Bronchial epithelial cell (primary cell): ENCODE results near the gene KIF5A. TPM values are rescaled to one million over a fixed set of nuclear protein-coding genes. Genes with fewer than 3 reads are reported as not detected.

ENCODE experiments used
- DNase-seq: peaks from one replicate; pipeline ENCODE4 v3.0.0-alpha.2; 2010; ENCODE audit warnings: low read depth
- FAIRE-seq: peaks from 2 replicates; lab custom pipeline; 2011; peaks lifted over from hg19 to GRCh38; lab: Jason Lieb, UNC
- H3K27me3 ChIP-seq: 2 replicates; pipeline ENCODE4 v1.5.1; 2011; ENCODE audit warnings: low read length; ENCODE audit not compliant: control insufficient read depth, insufficient read depth
- H3K36me3 ChIP-seq: 2 replicates; pipeline ENCODE4 v1.5.1; 2011; ENCODE audit warnings: low read length; ENCODE audit not compliant: control insufficient read depth, insufficient read depth
- H3K4me3 ChIP-seq: 2 replicates; pipeline ENCODE4 v1.5.1; 2011; ENCODE audit warnings: mild to moderate bottlenecking, low read depth, low read length, control low read depth
- CTCF ChIP-seq: IDR thresholded peaks from 2 replicates; pipeline ENCODE4 v1.5.1; 2011; ENCODE audit warnings: mild to moderate bottlenecking, moderate library complexity, low read length, control low read depth, inconsistent platforms; ENCODE audit not compliant: insufficient read depth, severe bottlenecking
- total RNA-seq: library from RNA; depleted of rRNA; stranded (reverse); fragments of >200 nt; gene quantifications from 2 replicates; pipeline ENCODE4 v1.2.1, GENCODE V29; 2014

The KIF5A gene
- total RNA-seq, 1 donor from 2014 or later = under 0.01 TPM

DNA sequence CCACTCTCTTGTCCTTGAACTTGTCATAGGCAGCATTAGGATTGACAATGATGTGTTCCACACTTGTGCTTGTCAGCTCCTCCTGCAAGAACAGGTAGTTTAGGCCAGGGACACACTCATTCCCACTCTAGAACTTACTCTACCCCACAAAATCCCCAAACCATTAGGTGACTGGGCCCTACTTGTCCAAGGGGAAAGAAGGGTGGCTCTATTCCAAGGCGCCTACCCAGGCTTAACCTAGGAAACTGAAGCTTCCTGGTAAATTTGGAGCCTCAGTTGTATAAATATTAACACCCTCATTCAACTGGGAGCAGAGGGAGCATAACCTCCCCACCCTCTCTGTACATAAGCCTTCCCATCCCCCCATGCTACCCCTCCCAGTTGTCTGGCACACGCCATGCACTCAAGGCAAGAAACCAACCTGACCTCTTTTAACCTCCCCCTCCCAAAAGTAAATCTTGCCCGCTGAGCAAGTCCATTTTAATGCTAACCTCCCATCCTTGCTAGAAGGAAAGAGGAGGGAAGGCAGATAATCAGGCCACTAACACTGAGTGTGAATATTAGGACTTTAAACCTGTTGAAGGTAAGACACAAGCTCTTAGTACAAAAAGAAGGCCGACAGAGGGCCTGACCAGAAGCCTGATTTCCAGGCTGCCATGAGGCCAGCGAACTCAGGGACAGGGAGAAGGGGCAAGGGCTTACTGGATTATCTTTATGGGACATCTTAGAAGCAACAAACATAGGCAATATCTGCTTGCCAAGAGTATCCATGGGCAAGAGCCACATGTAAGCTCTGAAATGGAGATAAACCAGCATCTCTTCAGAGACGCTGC, 13.9 kb upstream of the KIF5A start:
- no peak for TF ChIP-seq CTCF
- Histone ChIP-seq H3K36me3 (peaks cover 35% of the 10 kb centered on the region), H3K27me3 (no peaks in the 10 kb centered on the region), H3K4me3 (no peak overlapping the region)
- FAIRE-seq (no peak), DNase-seq (no peak)

DNA sequence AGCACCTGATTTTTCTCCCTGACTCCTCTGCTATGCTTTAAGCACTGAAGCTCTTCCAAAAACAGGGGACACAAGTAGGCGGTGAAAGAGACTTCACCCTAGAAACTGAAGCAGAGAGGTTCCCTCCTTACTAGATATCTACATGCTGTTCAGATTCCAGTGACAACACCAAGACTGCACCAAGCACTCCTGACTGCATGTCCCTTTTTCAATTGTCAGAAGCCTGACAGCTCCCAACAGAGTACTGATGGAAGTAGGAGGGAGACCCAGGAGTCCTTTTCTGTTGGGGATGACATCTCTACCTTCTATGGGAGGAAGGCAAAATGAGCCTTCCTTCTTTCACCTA, 13.3 kb upstream of the KIF5A start:
- no peak overlapping the region for H3K4me3 ChIP-seq
- no peak for TF ChIP-seq CTCF
- DNase-seq (no peak), FAIRE-seq (no peak)
- no peaks in the 10 kb centered on the region for H3K27me3 ChIP-seq
- peaks cover 37% of the 10 kb centered on the region for H3K36me3 ChIP-seq

GRCh38 chr12:57539134-57539768, 10.6 kb upstream of the KIF5A start:
- H3K27me3 ChIP-seq = no peaks in the 10 kb centered on the region
- FAIRE-seq = no peak
- TF ChIP-seq CTCF = no peak
- DNase-seq = no peak
- no peak overlapping the region for H3K4me3 ChIP-seq
- H3K36me3 ChIP-seq = peaks cover 21% of the 10 kb centered on the region

- no peak for TF ChIP-seq CTCF
- no peak for DNase-seq
- FAIRE-seq = no peak
- Histone ChIP-seq H3K4me3 (no peak overlapping the region), H3K36me3 (peaks cover 12% of the 10 kb centered on the region), H3K27me3 (no peaks in the 10 kb centered on the region)
Measured at GRCh38 chr12:57541001-57541400, 8.8 kb upstream of the KIF5A start.

GRCh38 chr12:57541717-57542116, 8.1 kb upstream of the KIF5A start:
- TF ChIP-seq CTCF = no peak
- H3K36me3 ChIP-seq = peaks cover 12% of the 10 kb centered on the region
- no peak overlapping the region for H3K4me3 ChIP-seq
- H3K27me3 ChIP-seq = no peaks in the 10 kb centered on the region
- FAIRE-seq (no peak), DNase-seq (no peak)

GRCh38 chr12:57543581-57543980, 6.3 kb upstream of the KIF5A start:
- Histone ChIP-seq H3K36me3 (peaks cover 10% of the 10 kb centered on the region), H3K4me3 (no peak overlapping the region), H3K27me3 (no peaks in the 10 kb centered on the region)
- TF ChIP-seq CTCF = no peak
- DNase-seq (no peak), FAIRE-seq (no peak)
